Epithelial cell of esophagus (primary cell): ENCODE measurements around the gene CROCC2.
A peak's percentile ranks its signal among the peaks of the same experiment; 100 is the strongest.

ENCODE experiments used
- DNase-seq: peaks from one replicate; pipeline ENCODE4 v3.0.0; 2010; ENCODE audit warnings: low read depth
- H3K4me3 ChIP-seq: 2 replicates; pipeline ENCODE4 v1.5.1; 2011; ENCODE audit warnings: mild to moderate bottlenecking, low read length, control low read depth
- CTCF ChIP-seq: IDR thresholded peaks from 2 replicates; pipeline ENCODE4 v1.5.1; 2011; ENCODE audit warnings: low read depth, mild to moderate bottlenecking, low read length, control low read depth, inconsistent platforms; ENCODE audit not compliant: insufficient read depth; ENCODE audit errors: missing control alignments

CROCC2 gene

GRCh38 chr2:241034490-241035141 is 128.5 kb downstream of the CROCC2 start:
- DNase-seq, result no peak
- no peak overlapping the region for H3K4me3 ChIP-seq
- no peak for TF ChIP-seq CTCF

- DNase-seq, result no peak
- H3K4me3 ChIP-seq, result no peak overlapping the region
- TF ChIP-seq CTCF, result no peak
Measured at GRCh38 chr2:241035142-241035817, 129.1 kb downstream of the CROCC2 start.

- no peak for TF ChIP-seq CTCF
- H3K4me3 ChIP-seq, result no peak overlapping the region
- no peak for DNase-seq
Measured at GRCh38 chr2:241035818-241036396, 129.8 kb downstream of the CROCC2 start.

DNA sequence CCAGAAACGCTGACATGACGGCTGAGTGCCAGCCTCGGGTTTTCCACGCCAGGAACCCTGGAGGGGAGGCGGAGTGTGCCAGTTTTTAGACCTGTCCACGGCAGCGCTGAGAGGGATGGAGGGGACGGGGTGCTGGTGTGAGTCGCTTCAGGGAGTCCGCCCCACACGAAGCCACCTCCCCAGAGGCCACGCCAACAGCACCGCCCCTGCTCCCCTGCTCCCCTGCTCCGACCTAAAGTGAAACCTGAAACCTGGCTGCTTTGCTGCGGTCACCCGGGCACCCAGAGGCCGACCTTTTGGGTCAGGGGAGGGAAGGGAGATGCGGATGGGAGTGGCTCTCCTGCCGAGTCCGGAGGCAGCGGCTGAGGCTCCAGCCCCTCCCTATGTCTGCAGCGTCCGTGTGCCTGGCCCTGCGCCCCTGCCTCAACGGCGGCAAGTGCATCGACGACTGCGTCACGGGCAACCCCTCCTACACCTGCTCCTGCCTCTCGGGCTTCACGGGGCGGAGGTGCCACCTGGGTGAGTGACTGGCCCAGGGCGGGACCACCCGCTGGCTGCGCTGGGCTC is 130.3 kb downstream of the CROCC2 start:
- TF ChIP-seq CTCF, result no peak
- peak; percentile 9 for DNase-seq
- peak overlapping the region; percentile 3 for H3K4me3 ChIP-seq

- TF ChIP-seq CTCF, result no peak
- H3K4me3 ChIP-seq, result no peak overlapping the region
- no peak for DNase-seq
Measured at GRCh38 chr2:241036964-241037421, 130.9 kb downstream of the CROCC2 start.

GRCh38 chr2:241037498-241037897 is 131.4 kb downstream of the CROCC2 start:
- no peak for TF ChIP-seq CTCF
- no peak overlapping the region for H3K4me3 ChIP-seq

More at GRCh38 chr2:241037498-241037897, 131.4 kb downstream of the CROCC2 start:
- no peak for DNase-seq
